ENCODE measurements around the gene ATP6AP1. TPM values are rescaled to one million over a fixed set of nuclear protein-coding genes. Genes with fewer than 3 reads are reported as not detected.

Gene ATP6AP1
- total and polyA plus RNA-seq, 10 of the 15 experiments (the other 5 are each of a cell fraction or from before 2014, with no cell fraction given) = 4.5 to 56.4 (median 32.0) TPM

DNA sequence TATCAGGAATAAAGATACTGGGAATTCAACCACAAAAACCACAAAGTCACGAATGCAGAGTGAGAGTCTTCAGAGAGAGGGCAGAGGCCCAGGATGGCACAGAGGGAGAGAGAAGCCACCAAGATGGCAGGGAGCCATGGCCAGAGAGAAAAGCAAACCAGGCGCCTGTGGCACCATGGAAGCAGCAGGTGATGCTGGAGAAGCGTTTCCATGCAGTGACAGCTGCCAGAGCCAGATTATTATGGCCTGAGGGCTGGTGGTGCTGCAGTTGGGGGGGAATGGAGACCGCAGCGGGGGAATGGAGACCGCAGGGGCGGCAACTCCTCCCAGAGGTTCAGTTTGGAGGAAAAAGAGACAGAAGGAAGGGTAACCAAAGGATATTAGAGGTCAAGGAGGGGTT is 11.3 kb upstream of the ATP6AP1 start:
- H3K79me2 ChIP-seq (ENCODE audit: control insufficient read depth, insufficient read depth, low read length) = peaks cover 5% of the 10 kb centered on the region
- in situ Hi-C loops (cut with MboI) (no loop called here), intact Hi-C loops (cut with micrococcal nuclease; ENCODE audit: unreplicated experiment) (no loop called here)
- no peaks in the 10 kb centered on the region; the same call in 2 of the 3 replicates for H3K9me3 ChIP-seq (replicated peaks; ENCODE audit: control insufficient read depth, insufficient read depth, low read length)
- no peak overlapping the region for H3K4me3 ChIP-seq
- ChIA-PET POLR2A (no interaction called here), RAD21 (ENCODE audit: unreplicated experiment) (no interaction called here), CTCF (no interaction called here), SMC1A (ENCODE audit: uncharacterized antibody, unreplicated experiment) (no interaction called here)
- no peak overlapping the region for H2AFZ ChIP-seq (ENCODE audit: control insufficient read depth, low read depth, low read length)
- H3K9ac ChIP-seq (ENCODE audit: control insufficient read depth, insufficient read depth, low read length) = no peak overlapping the region
- H3K36me3 ChIP-seq (ENCODE audit: control insufficient read depth in 2 of 2, insufficient read depth in 2 of 2, low read length in 1 of 2) = no peaks in the 10 kb centered on the region
- no peak for FAIRE-seq
- no peak for DNase-seq (ENCODE audit: low read depth, low spot score)
- no peaks in the 10 kb centered on the region for H3K27me3 ChIP-seq (replicated peaks in 1 of 2; ENCODE audit: control insufficient read depth in 2 of 2, insufficient read depth in 2 of 2, low read length in 1 of 2)
- no peak overlapping the region for H3K4me2 ChIP-seq (ENCODE audit: control insufficient read depth, insufficient read depth)
- no peaks in the 10 kb centered on the region for H3K4me1 ChIP-seq (ENCODE audit: control insufficient read depth, insufficient read depth, low read length)
- H4K20me1 ChIP-seq (ENCODE audit: control insufficient read depth, insufficient read depth) = no peaks in the 10 kb centered on the region
- BruUV-seq (replicated peaks) = no TSS peak
- no peak for ATAC-seq
- 53% methylated on average over 7 of the region's 7 CpGs for WGBS (ENCODE audit: insufficient coverage, insufficient replicate concordance, low lambda C conversion rate, missing lambda C conversion rate)
- TF ChIP-seq KDM1A (IDR thresholded peaks at IDR 0.05; ENCODE audit: borderline replicate concordance) = no peak
- TF ChIP-seq, protein P1, sequence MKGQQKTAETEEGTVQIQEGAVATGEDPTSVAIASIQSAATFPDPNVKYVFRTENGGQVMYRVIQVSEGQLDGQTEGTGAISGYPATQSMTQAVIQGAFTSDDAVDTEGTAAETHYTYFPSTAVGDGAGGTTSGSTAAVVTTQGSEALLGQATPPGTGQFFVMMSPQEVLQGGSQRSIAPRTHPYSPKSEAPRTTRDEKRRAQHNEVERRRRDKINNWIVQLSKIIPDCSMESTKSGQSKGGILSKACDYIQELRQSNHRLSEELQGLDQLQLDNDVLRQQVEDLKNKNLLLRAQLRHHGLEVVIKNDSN (IDR thresholded peaks at IDR 0.05; ENCODE audit: borderline replicate concordance, extremely low read length, insufficient read depth, low read depth, low read length) = no peak
- TF ChIP-seq FOXK2 (IDR thresholded peaks at IDR 0.05) = no peak
- no peak for TF ChIP-seq MYC (IDR thresholded peaks at IDR 0.05; ENCODE audit: insufficient read depth, insufficient read length, insufficient replicate concordance, low read length, severe bottlenecking)
- no peak for TF ChIP-seq BMI1 (IDR thresholded peaks at IDR 0.05; ENCODE audit: borderline replicate concordance)
- no peak for TF ChIP-seq CHD1 (IDR thresholded peaks at IDR 0.05; ENCODE audit: low read depth, low read length)
- no peak for TF ChIP-seq RBBP5 (conservative IDR thresholded peaks at IDR 0.05)
- no peak for TF ChIP-seq NR2F1 (conservative IDR thresholded peaks at IDR 0.05)
- no peak for TF ChIP-seq WRNIP1 (IDR thresholded peaks at IDR 0.05; ENCODE audit: borderline replicate concordance, low read depth, low read length)
- TF ChIP-seq, protein P2, sequence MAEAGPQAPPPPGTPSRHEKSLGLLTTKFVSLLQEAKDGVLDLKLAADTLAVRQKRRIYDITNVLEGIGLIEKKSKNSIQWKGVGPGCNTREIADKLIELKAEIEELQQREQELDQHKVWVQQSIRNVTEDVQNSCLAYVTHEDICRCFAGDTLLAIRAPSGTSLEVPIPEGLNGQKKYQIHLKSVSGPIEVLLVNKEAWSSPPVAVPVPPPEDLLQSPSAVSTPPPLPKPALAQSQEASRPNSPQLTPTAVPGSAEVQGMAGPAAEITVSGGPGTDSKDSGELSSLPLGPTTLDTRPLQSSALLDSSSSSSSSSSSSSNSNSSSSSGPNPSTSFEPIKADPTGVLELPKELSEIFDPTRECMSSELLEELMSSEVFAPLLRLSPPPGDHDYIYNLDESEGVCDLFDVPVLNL (IDR thresholded peaks at IDR 0.05; ENCODE audit: low read depth, low read length) = no peak
- no peak for TF ChIP-seq SUZ12 (IDR thresholded peaks at IDR 0.05; ENCODE audit: unreplicated experiment)
- no peak for TF ChIP-seq EZH2 (IDR thresholded peaks at IDR 0.05; ENCODE audit: borderline replicate concordance, control insufficient read depth, low read depth, low read length)
- TF ChIP-seq RAD21 (IDR thresholded peaks at IDR 0.05; ENCODE audit: insufficient read depth, low read depth, low read length) = no peak
- TF ChIP-seq STAT1 (conservative IDR thresholded peaks at IDR 0.05) = no peak
- no peak for TF ChIP-seq MEF2A (IDR thresholded peaks at IDR 0.05; ENCODE audit: insufficient read depth, low read depth, low read length)
- no peak for TF ChIP-seq HDAC2 (IDR thresholded peaks at IDR 0.05)
- no peak for TF ChIP-seq RFX5 (IDR thresholded peaks at IDR 0.05; ENCODE audit: low read depth, low read length)
- no peak overlapping the region for H3K27ac ChIP-seq (ENCODE audit: control insufficient read depth, insufficient read depth)

All from GM12878 (cell line).